ENCODE data around the gene CCR8. TPM values are rescaled to one million over a fixed set of nuclear protein-coding genes. Genes with fewer than 3 reads are reported as not detected.

Gene CCR8
- total RNA-seq, 1 donor from 2014 or later = not detected

DNA sequence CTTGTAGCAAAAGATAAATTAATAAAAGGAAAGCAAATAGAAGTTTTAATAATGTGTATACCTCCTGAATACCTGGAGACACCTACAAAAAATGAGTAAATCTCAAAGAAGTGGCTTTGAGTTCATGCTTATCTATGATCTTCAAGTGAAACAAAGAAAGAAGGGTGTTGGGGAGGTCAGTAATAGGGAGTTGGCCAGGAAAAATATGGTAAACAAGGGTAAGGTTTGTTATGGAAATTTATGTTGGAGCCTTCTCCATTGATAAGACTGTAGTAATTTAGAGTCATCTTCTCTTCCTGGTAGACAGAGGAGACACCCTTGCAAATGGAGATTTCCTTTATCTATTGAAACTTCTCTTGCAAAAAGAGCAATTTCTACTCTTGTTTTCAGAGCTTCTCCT, 6.6 kb upstream of the CCR8 start:
- H3K27me3 ChIP-seq = no peaks in the 10 kb centered on the region

DNA sequence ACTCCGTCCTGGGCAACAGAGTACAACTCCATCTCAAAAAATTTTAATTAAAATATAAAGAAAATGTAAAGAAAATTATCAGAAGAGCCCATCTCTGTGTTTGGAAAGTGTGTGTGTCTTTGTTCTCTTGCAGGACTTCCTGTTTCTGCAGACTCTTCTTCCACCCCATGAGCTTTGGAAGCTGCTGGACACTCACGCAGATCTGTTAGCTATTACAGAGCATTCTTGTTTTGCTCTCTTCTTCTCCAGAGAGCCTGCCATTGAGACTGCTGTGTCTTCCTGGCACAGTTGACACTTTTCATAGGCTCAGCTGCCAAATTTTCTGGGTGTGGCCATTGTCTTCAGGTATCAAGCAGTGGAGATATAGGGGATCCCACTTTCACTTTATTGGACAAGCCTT, 6.0 kb upstream of the CCR8 start:
- Mint-ChIP-seq H3K27ac (no peak overlapping the region), H3K9me3 (peaks cover 2% of the 10 kb centered on the region), H3K4me3 (no peak overlapping the region), H3K27me3 (ENCODE audit: insufficient read depth, low read depth) (no peaks in the 10 kb centered on the region), H3K36me3 (no peaks in the 10 kb centered on the region), H3K4me1 (no peaks in the 10 kb centered on the region)
- no peaks in the 10 kb centered on the region for H3K9me3 ChIP-seq (ENCODE audit: low read depth)
- no peak for DNase-seq (ENCODE audit: low spot score)
- no peaks in the 10 kb centered on the region for H3K27me3 ChIP-seq
- TF ChIP-seq EZH2 (IDR thresholded peaks at IDR 0.05) (no peak), EZH2phosphoT487 (IDR thresholded peaks at IDR 0.05) (no peak)
- TF ChIP-seq, protein P1, sequence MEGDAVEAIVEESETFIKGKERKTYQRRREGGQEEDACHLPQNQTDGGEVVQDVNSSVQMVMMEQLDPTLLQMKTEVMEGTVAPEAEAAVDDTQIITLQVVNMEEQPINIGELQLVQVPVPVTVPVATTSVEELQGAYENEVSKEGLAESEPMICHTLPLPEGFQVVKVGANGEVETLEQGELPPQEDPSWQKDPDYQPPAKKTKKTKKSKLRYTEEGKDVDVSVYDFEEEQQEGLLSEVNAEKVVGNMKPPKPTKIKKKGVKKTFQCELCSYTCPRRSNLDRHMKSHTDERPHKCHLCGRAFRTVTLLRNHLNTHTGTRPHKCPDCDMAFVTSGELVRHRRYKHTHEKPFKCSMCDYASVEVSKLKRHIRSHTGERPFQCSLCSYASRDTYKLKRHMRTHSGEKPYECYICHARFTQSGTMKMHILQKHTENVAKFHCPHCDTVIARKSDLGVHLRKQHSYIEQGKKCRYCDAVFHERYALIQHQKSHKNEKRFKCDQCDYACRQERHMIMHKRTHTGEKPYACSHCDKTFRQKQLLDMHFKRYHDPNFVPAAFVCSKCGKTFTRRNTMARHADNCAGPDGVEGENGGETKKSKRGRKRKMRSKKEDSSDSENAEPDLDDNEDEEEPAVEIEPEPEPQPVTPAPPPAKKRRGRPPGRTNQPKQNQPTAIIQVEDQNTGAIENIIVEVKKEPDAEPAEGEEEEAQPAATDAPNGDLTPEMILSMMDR (IDR thresholded peaks at IDR 0.05) = no peak
- no peak overlapping the region for H3K9ac ChIP-seq
- H3K4me1 ChIP-seq = no peaks in the 10 kb centered on the region
- H3K79me2 ChIP-seq (ENCODE audit: low read depth) = no peaks in the 10 kb centered on the region
- H4K20me1 ChIP-seq (ENCODE audit: low read depth) = no peaks in the 10 kb centered on the region
- no peaks in the 10 kb centered on the region for H3K36me3 ChIP-seq
- H3K27ac ChIP-seq = no peak overlapping the region
- H2AFZ ChIP-seq (replicated peaks) = no peak overlapping the region
- no peak overlapping the region for H3K4me2 ChIP-seq
- no peaks in the 10 kb centered on the region for H3F3A ChIP-seq (ENCODE audit: low read depth)
- no peak overlapping the region for H3K4me3 ChIP-seq

More for the DNA sequence above, 6.6 kb upstream of the CCR8 start:
- Histone ChIP-seq H3K79me2 (ENCODE audit: low read depth) (no peaks in the 10 kb centered on the region), H3K4me3 (no peak overlapping the region), H4K20me1 (ENCODE audit: low read depth) (no peaks in the 10 kb centered on the region), H2AFZ (replicated peaks) (no peak overlapping the region), H3K4me2 (no peak overlapping the region), H3K4me1 (no peaks in the 10 kb centered on the region), H3K9me3 (ENCODE audit: low read depth) (no peaks in the 10 kb centered on the region), H3K9ac (no peak overlapping the region), H3K27ac (no peak overlapping the region), H3F3A (ENCODE audit: low read depth) (no peaks in the 10 kb centered on the region), H3K36me3 (no peaks in the 10 kb centered on the region)
- H3K36me3 Mint-ChIP-seq = no peaks in the 10 kb centered on the region
- no peak overlapping the region for H3K4me3 Mint-ChIP-seq
- H3K4me1 Mint-ChIP-seq = no peaks in the 10 kb centered on the region
- TF ChIP-seq EZH2 (IDR thresholded peaks at IDR 0.05) (no peak), EZH2phosphoT487 (IDR thresholded peaks at IDR 0.05) (no peak)
- TF ChIP-seq, protein P1 (IDR thresholded peaks at IDR 0.05) = no peak
- DNase-seq (ENCODE audit: low spot score) = no peak
- H3K27me3 Mint-ChIP-seq (ENCODE audit: insufficient read depth, low read depth) = no peaks in the 10 kb centered on the region
- no peak overlapping the region for H3K27ac Mint-ChIP-seq
- peaks cover 2% of the 10 kb centered on the region for H3K9me3 Mint-ChIP-seq

GRCh38 chr3:39325236-39325635, 4.3 kb upstream of the CCR8 start:
- Mint-ChIP-seq H3K4me3 (no peak overlapping the region), H3K9me3 (no peaks in the 10 kb centered on the region), H3K4me1 (no peaks in the 10 kb centered on the region), H3K27me3 (ENCODE audit: insufficient read depth, low read depth) (no peaks in the 10 kb centered on the region), H3K36me3 (no peaks in the 10 kb centered on the region), H3K27ac (no peak overlapping the region)
- H3K9me3 ChIP-seq (ENCODE audit: low read depth) = no peaks in the 10 kb centered on the region
- H3K36me3 ChIP-seq = no peaks in the 10 kb centered on the region
- H3K4me2 ChIP-seq = no peak overlapping the region
- no peak for DNase-seq (ENCODE audit: low spot score)
- no peaks in the 10 kb centered on the region for H3K79me2 ChIP-seq (ENCODE audit: low read depth)
- no peaks in the 10 kb centered on the region for H3K27me3 ChIP-seq
- no peaks in the 10 kb centered on the region for H4K20me1 ChIP-seq (ENCODE audit: low read depth)
- H3F3A ChIP-seq (ENCODE audit: low read depth) = no peaks in the 10 kb centered on the region
- H3K4me3 ChIP-seq = no peak overlapping the region
- H3K4me1 ChIP-seq = no peaks in the 10 kb centered on the region
- TF ChIP-seq, protein P1 (IDR thresholded peaks at IDR 0.05) = no peak
- TF ChIP-seq EZH2phosphoT487 (IDR thresholded peaks at IDR 0.05) = no peak
- TF ChIP-seq EZH2 (IDR thresholded peaks at IDR 0.05) = no peak
- H2AFZ ChIP-seq (replicated peaks) = no peak overlapping the region
- H3K9ac ChIP-seq = no peak overlapping the region
- H3K27ac ChIP-seq = no peak overlapping the region
